NB4 (cell line): ENCODE measurements around the gene YES1.
"Not testable (repeated sequence)": the region's sequence is repeated elsewhere in the genome, so short reads cannot be mapped to it uniquely, and the experiment has no call there.

Experiments used
- DNase-seq: peaks from one replicate; pipeline ENCODE4 v3.0.0; 2010; ENCODE audit warnings: low read depth
- H3K4me3 ChIP-seq: one replicate; pipeline ENCODE4 v1.5.1; 2011; ENCODE audit warnings: mild to moderate bottlenecking, low read depth, low read length, moderate library complexity
- CTCF ChIP-seq: IDR thresholded peaks from one replicate; pipeline ENCODE4 v1.5.1; 2012; ENCODE audit warnings: low read depth, low read length
- MAX ChIP-seq: IDR thresholded peaks from 2 replicates; pipeline ENCODE4 v1.6.1; 2011; ENCODE audit warnings: low read depth, low read length
- MYC ChIP-seq: IDR thresholded peaks from 2 replicates; pipeline ENCODE4 v1.6.1; 2011; ENCODE audit warnings: low read depth, low read length
- POLR2A ChIP-seq: IDR thresholded peaks from 2 replicates; pipeline ENCODE4 v1.6.1; 2011; ENCODE audit warnings: mild to moderate bottlenecking; ENCODE audit not compliant: insufficient read length; ENCODE audit errors: extremely low read depth

The YES1 gene

GRCh38 chr18:785242-785641, 26.8 kb downstream of the YES1 start:
- no peak for DNase-seq
- no peak overlapping the region for H3K4me3 ChIP-seq
- TF ChIP-seq MAX (no peak), POLR2A (no peak), MYC (no peak), CTCF (no peak)

- TF ChIP-seq MYC (no peak), POLR2A (no peak), CTCF (no peak), MAX (no peak)
- H3K4me3 ChIP-seq = no peak overlapping the region
- no peak for DNase-seq
Measured at GRCh38 chr18:784470-785172, 27.4 kb downstream of the YES1 start.

- TF ChIP-seq CTCF (no peak), POLR2A (no peak), MAX (no peak), MYC (no peak)
- DNase-seq = no peak
- no peak overlapping the region for H3K4me3 ChIP-seq
Measured at GRCh38 chr18:778194-778927, 33.7 kb downstream of the YES1 start.

- no peak overlapping the region for H3K4me3 ChIP-seq
- no peak for DNase-seq
- TF ChIP-seq MAX = no peak
- TF ChIP-seq CTCF = no peak
Measured at GRCh38 chr18:777021-777420, 35.0 kb downstream of the YES1 start.

- not testable (repeated sequence) for H3K4me3 ChIP-seq, DNase-seq
Measured at GRCh38 chr18:776044-776443, 36.0 kb downstream of the YES1 start.

- DNase-seq = no peak
- TF ChIP-seq MAX (no peak), POLR2A (no peak), CTCF (no peak), MYC (no peak)
- H3K4me3 ChIP-seq = no peak overlapping the region
Measured at GRCh38 chr18:774811-775210, 37.2 kb downstream of the YES1 start.
